LNCAP (cell line): ENCODE measurements around the gene ATP1B2.

ENCODE experiments used
- TF ChIP-seq, protein P1 (sequence below): fragments of 450-650 bp; IDR thresholded peaks from 2 replicates; pipeline ENCODE4 v1.5.1; 2017; ENCODE audit warnings: mild to moderate bottlenecking

The ATP1B2 gene

DNA sequence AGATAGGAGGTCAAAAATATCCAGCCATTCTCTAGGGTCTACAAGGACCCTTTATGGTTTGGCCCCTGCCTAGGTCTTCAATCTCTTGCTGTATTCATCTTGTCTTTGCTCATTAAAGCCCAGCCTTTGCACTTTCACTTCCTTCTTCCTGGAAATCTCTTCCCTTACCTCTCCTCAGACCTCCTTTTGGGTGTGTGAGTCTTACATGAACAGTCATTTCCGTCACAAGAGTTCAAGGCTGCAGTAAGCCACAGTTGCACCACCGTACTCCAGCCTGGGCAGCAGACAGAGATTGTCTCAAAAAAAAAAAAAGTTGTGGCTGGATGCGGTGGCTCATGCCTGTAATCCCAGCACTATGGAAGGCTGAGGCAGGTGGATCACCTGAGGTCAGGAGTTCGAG lies 6.0 kb upstream of the ATP1B2 start:
- TF ChIP-seq, protein P1, sequence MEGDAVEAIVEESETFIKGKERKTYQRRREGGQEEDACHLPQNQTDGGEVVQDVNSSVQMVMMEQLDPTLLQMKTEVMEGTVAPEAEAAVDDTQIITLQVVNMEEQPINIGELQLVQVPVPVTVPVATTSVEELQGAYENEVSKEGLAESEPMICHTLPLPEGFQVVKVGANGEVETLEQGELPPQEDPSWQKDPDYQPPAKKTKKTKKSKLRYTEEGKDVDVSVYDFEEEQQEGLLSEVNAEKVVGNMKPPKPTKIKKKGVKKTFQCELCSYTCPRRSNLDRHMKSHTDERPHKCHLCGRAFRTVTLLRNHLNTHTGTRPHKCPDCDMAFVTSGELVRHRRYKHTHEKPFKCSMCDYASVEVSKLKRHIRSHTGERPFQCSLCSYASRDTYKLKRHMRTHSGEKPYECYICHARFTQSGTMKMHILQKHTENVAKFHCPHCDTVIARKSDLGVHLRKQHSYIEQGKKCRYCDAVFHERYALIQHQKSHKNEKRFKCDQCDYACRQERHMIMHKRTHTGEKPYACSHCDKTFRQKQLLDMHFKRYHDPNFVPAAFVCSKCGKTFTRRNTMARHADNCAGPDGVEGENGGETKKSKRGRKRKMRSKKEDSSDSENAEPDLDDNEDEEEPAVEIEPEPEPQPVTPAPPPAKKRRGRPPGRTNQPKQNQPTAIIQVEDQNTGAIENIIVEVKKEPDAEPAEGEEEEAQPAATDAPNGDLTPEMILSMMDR = no peak

DNA sequence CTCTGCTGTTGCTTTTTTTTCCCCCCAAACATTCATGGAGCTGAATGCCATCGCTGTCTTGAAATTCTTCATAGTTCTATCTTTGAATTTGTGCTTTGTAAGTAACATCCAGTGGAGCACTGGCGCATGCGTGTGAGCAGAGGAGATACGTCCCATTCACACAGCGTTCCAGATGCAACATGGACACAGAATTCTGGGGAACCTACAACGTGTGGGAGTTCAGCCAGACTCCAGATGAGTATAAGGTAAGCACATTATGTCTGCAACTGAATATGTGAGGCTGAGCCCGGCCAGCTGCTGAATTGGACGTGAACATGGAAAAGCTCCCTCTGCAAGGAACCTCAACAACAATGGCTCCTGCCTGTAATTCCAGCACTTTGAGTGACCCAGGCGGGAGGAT lies 4.3 kb upstream of the ATP1B2 start:
- TF ChIP-seq, protein P1 = no peak

DNA sequence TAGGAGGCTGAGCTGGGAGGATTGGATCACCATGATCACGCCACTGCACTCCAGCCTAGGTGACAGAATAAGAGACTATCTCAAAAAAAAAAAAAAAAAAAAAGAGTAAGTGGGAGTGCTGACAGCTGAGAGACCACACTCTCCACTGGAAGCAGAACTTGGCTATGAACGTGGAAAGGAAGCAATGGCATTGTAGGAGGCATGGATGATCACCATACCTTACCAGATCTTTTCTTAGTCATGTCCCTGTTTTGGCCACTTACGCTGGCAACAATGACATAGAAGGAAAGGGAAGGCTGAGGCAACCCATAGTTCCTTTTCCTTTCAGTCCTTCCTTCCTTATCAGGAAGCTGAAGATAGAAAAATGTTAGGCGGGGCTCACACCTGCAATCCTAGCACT lies 3.7 kb upstream of the ATP1B2 start:
- TF ChIP-seq, protein P1 = no peak

DNA sequence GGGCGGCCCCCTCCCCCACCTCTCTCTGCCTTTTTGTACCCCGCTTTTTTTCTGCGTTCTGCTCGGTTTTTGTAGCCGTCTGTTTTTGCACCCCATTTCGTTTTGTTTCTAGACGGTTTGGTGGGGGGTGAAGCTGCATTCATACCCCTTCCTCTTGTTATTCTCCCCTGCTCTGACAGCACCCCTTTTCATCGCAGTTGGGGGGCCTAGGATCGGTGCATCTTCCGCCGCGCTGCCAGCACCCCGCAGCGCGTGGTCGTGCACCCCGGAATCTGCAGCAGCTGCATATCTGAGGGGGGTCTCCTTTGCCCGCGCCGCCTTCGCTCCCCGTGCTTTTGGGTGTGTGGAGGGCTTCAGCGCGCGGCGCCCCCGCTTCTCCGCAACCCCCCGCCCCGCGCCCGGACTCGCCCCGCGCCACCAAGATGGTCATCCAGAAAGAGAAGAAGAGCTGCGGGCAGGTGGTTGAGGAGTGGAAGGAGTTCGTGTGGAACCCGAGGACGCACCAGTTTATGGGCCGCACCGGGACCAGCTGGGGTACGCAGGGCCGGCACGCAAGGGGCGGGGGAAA lies 455 bp downstream of the ATP1B2 start:
- TF ChIP-seq, protein P1 = no peak

DNA sequence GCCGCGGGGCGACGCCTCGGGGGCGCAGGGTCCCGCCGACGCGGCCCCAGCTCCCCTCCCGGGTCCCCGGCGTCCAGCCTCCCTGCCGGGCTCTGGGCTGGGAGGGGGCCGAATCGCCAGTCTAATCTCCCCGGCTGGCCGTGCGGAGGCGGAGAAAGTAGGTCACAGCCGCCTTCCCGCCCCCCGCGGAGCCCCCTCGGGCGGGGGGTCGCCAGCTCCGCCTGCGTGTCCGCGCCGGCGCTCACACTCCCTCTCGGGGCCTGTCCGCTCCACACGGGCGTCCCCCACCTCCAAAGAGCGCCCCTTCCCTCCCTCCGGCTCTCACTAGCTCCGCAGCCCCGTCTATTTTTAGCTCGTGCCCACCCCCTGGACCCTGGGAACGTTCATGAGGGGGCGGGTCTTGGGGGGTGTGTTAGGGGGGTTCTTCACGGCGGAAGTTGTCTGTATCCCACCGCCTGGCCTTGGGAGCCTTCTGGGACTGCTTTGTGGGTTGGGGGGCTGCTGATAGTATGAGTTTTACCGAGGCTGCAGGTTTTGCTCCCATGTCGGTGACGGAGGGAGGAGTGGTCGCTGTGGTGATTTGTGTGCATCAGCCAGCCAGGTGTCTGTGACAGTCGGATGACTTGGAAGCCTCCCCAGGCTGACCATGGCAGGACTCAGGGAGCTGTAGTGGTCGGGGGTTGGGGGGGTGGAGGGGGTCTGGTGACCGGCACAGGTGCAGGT lies 1.1 kb downstream of the ATP1B2 start:
- TF ChIP-seq, protein P1 = no peak

DNA sequence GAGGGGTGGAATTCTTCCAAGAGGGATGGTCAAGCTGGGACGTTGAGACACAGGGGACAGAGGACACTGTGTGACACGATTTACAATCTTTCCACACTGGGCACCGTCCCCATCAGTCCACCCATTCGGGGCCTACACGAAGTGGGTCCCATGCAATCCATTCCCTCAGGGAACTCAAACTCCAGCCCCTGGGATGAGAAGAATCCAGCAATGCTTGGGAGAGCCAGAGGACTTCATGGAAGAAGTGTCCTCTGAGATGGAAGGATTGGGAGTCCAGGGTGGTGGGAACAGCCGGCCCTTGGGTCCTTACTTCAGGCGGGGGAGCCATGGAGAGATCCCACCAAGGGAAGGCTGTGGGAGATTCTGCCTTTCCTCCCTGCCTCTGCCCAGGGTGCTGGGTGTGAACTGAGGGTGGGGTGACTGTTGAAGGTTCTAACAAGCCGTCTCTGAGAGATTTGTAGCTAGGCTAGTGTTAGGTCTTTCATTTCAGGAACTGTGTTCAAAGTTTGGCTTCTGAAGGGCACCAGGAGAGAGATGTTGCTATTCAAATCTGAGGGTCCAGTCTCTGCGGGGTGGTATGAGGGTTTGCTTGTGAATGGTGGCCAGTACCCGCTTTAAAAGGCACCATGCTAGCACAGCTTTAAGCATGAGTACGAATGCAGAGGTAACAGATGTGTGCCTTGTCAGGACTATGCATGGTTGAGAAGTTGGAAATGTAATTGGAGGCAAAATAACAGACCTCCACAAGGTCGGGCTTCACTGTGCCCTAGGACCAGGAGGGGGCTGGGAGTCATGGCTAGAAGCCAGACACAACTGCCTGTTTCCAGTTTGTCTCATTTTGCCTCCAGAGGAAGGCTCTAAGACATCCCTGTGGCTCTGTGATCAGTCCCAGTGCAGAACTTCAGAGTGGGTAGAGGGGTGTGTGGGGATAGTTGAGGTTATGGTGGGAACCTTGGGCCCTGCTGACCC lies 1.9 kb downstream of the ATP1B2 start:
- TF ChIP-seq, protein P1 = no peak

DNA sequence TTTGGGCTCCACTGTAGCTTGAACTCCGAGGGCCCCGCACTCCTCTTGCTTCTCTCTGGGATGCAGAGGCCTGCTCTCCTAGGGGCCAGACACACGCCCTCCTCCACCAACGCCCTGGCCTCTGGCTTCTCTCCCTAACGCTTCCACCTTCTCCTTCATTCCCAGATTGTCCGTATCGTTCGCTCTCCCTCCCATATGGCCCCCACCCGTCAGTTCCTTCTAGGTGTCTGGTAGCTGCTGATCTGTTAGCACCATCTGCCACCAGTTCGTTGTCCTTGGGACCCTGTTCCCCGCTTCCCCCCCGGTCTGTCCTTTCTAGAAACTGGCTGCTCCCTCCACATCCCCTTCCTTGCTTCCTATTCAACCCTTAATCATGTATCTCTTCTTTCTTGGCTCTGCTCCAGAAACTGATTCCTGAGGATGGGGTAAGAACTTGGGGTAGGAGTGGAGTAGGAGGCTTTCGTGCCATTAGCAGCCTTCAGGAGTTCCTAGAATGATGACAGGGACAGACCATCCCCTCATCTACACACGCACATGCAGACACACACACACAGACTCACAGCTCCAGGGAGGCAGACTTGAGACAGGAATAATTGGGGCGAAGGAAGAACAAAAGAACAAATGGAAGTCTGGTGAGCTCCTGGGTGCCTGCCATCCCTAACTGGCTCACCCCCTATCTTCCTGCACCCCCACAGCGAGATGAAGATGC lies 4.3 kb downstream of the ATP1B2 start:
- TF ChIP-seq, protein P1 = no peak
